ENCODE data around the gene IL17C. TPM values are rescaled to one million over a fixed set of nuclear protein-coding genes. Genes with fewer than 3 reads are reported as not detected.

The IL17C gene
- total RNA-seq, 1 experiment from 2014 or later, result 0.31 TPM

DNA sequence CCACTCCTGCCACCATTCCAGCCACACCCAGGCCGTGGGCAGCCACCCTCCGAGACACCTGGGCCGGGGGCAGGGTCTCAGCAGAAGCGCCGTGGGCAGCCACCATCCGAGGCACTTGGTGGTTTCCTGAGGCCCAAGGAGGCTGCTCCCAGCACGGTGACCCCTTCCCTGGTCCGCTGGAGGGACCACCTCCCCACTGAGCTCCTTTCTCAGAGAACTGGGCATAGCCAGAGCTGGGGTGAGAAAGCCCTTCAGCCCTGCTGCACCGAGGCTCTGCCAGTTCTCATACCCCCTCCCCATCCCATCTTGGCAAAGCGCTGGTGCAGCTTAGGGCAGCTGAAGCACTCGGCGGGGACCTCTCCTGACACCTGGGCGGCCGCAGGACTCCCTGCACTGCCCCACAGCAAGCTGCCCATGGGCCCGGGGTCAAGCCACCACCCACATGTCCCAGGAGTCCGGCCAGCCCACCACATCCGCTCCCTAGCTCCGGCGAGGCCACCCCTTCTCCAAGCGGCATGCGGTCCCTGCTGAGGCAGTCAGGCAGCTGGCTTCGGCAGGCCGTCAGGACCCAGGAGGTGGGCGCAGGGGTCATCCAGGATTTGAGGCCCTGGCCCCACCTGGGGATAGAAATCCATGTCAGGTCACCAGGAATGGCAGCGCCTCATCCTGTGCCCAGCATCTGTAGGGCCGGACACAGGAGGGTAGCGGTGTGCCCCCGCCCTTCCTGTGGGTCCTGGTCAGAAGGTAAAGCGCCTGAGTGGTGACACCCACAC, 13.8 kb downstream of the IL17C start:
- Mint-ChIP-seq H3K27me3 (ENCODE audit: low read depth) (no peaks in the 10 kb centered on the region), H3K4me1 (peaks cover 8 to 12% of the 10 kb centered on the region in 2 experiments), H3K9me3 (no peaks in the 10 kb centered on the region; a peak in 1 of 5 replicates), H3K36me3 (ENCODE audit: insufficient read depth in 1 of 3, low read depth in 3 of 3) (peaks cover 10 to 31% (median 29%) of the 10 kb centered on the region in 3 experiments; a peak in 6 of 7 replicates), H3K4me3 (no peak overlapping the region; a peak in 1 of 5 replicates), H3K27ac (no peak overlapping the region)
- Histone ChIP-seq H3K56ac (ENCODE audit: insufficient read length, low read depth, low read length) (no peak overlapping the region), H2BK15ac (ENCODE audit: low read depth, low read length) (no peak overlapping the region), H3K4me2 (ENCODE audit: insufficient read depth, insufficient read length, low read length) (no peak overlapping the region), H4K5ac (ENCODE audit: insufficient read length, low read depth, low read length) (no peak overlapping the region), H3K4me1 (ENCODE audit: insufficient read depth, low read length) (no peaks in the 10 kb centered on the region; the same call in 1 of the 2 replicates), H3K79me2 (ENCODE audit: insufficient read depth, low read length) (no peaks in the 10 kb centered on the region), H3K23me2 (ENCODE audit: insufficient read length, low read depth, low read length, poor library complexity, severe bottlenecking) (peaks cover 17% of the 10 kb centered on the region), H3K9ac (ENCODE audit: extremely low read depth, insufficient read length, low read length) (no peak overlapping the region), H3K27ac (ENCODE audit: insufficient read length, low read depth, low read length) (no peak overlapping the region), H2AK5ac (ENCODE audit: insufficient read length, low read length) (no peak overlapping the region), H2BK20ac (ENCODE audit: low read depth, low read length, poor library complexity, severe bottlenecking) (no peak overlapping the region), H3K14ac (ENCODE audit: insufficient read depth, low read length) (no peak overlapping the region), H3K79me1 (ENCODE audit: insufficient read depth, low read depth, low read length, poor library complexity, severe bottlenecking) (peaks cover 3% of the 10 kb centered on the region), H4K20me1 (ENCODE audit: control insufficient read depth, insufficient read depth, insufficient read length) (no peaks in the 10 kb centered on the region), H3K18ac (ENCODE audit: insufficient read length, low read depth, low read length) (no peak overlapping the region), H3K27me3 (ENCODE audit: insufficient read depth, low read length) (no peaks in the 10 kb centered on the region), H4K8ac (replicated peaks; ENCODE audit: insufficient read length, low read depth, low read length) (no peak overlapping the region), H2BK5ac (ENCODE audit: insufficient read length, low read length) (no peak overlapping the region), H3K23ac (ENCODE audit: insufficient read length, low read depth, low read length) (no peak overlapping the region), H3K9me3 (ENCODE audit: control insufficient read depth, low read depth, low read length) (no peaks in the 10 kb centered on the region), H4K91ac (ENCODE audit: insufficient read length, low read depth, low read length) (no peak overlapping the region), H3T11ph (ENCODE audit: low read length) (no peak overlapping the region), H3K4ac (ENCODE audit: low read depth, low read length) (no peak overlapping the region), H2AFZ (ENCODE audit: low read length) (no peak overlapping the region), H2BK12ac (ENCODE audit: insufficient read length, low read depth, low read length) (no peak overlapping the region), H2BK120ac (ENCODE audit: low read depth, low read length, poor library complexity, severe bottlenecking) (no peak overlapping the region)
- TF ChIP-seq, protein P1, sequence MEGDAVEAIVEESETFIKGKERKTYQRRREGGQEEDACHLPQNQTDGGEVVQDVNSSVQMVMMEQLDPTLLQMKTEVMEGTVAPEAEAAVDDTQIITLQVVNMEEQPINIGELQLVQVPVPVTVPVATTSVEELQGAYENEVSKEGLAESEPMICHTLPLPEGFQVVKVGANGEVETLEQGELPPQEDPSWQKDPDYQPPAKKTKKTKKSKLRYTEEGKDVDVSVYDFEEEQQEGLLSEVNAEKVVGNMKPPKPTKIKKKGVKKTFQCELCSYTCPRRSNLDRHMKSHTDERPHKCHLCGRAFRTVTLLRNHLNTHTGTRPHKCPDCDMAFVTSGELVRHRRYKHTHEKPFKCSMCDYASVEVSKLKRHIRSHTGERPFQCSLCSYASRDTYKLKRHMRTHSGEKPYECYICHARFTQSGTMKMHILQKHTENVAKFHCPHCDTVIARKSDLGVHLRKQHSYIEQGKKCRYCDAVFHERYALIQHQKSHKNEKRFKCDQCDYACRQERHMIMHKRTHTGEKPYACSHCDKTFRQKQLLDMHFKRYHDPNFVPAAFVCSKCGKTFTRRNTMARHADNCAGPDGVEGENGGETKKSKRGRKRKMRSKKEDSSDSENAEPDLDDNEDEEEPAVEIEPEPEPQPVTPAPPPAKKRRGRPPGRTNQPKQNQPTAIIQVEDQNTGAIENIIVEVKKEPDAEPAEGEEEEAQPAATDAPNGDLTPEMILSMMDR (conservative IDR thresholded peaks at IDR 0.05), result no peak
- whole genome bisulfite sequencing (ENCODE audit: extremely low coverage, insufficient read length, low lambda C conversion rate), result no CpG with 5 or more reads among the region's 29 CpGs
- DNase-seq, result no peak

Measured in H9 (cell line).